Cardiac muscle cell (in vitro differentiated cells and primary cell): ENCODE results near the gene B4GALT6. TPM values are rescaled to one million over a fixed set of nuclear protein-coding genes. Genes with fewer than 3 reads are reported as not detected.

Source experiments
- DNase-seq, 2 donors: peaks; one replicate each; pipeline versions ENCODE4 v3.0.0 to v3.0.0-alpha.2; 2010 to 2017; ENCODE audit warnings: low read depth in 1 of 2, low spot score in 1 of 2
- H3K27ac ChIP-seq: fragments of 200-600 bp; sonication (generic); 2 replicates; pipeline ENCODE4 v1.5.1; 2016
- H3K27me3 ChIP-seq: fragments of 200-600 bp; sonication (generic); 2 replicates; pipeline ENCODE4 v1.6.0; 2016; ENCODE audit warnings: control low read depth
- H3K36me3 ChIP-seq: fragments of 200-600 bp; sonication (generic); 2 replicates; pipeline ENCODE4 v1.5.1; 2016; ENCODE audit warnings: control low read depth
- H3K4me1 ChIP-seq: fragments of 200-600 bp; sonication (generic); 2 replicates; pipeline ENCODE4 v1.8.1; 2017; ENCODE audit warnings: low read depth, mild to moderate bottlenecking, mixed run types
- H3K4me3 ChIP-seq: fragments of 200-600 bp; sonication (generic); 2 replicates; pipeline ENCODE4 v1.5.1; 2016; ENCODE audit warnings: mild to moderate bottlenecking
- H3K9me3 ChIP-seq: fragments of 200-600 bp; sonication (generic); 2 replicates; pipeline ENCODE4 v1.5.1; 2017; ENCODE audit warnings: low read depth, mild to moderate bottlenecking, control low read depth
- CTCF ChIP-seq: IDR thresholded peaks from 2 replicates; pipeline ENCODE4 v1.5.1; 2012; ENCODE audit warnings: low read depth, mild to moderate bottlenecking, low read length
- polyA plus RNA-seq: library from polyadenylated mRNA; unstranded; fragments of >200 nt; fragmentation: Nextera tagmentation; extraction: Ambion mirVana; gene quantifications from 2 replicates; pipeline ENCODE4 v1.2.1, GENCODE V29; 2016
- total RNA-seq: library from RNA; depleted of rRNA; stranded (reverse); fragments of >200 nt; gene quantifications from 2 replicates; pipeline ENCODE4 v1.2.3, GENCODE V29; 2016

The B4GALT6 gene
- total and polyA plus RNA-seq, 2 experiments from 2014 or later: 3.6 to 5.5 TPM

DNA sequence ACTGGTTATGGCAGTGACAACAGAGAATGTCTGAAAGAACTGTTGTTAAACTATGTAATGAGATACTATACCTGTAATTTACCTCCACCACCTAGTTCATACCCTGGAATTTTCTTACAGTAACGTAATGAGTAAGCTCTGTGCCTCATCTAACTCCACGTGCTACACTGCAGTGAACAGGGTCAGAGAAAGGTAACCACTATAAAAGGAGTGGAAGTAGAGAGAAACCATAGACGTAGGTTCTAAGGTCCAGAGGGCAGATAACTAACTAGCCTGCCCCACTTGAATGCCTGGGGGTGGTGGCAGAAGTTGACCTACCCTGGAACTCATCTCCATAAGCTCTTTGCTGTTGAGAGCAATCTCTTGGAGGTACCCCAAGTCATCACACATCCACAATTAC is 32.0 kb upstream of the B4GALT6 start:
- H3K4me3 ChIP-seq: no peak overlapping the region
- H3K36me3 ChIP-seq: no peaks in the 10 kb centered on the region
- H3K9me3 ChIP-seq: no peaks in the 10 kb centered on the region
- no peak for DNase-seq
- no peak for TF ChIP-seq CTCF
- no peak overlapping the region for H3K27ac ChIP-seq
- no peaks in the 10 kb centered on the region for H3K27me3 ChIP-seq
- no peaks in the 10 kb centered on the region for H3K4me1 ChIP-seq

DNA sequence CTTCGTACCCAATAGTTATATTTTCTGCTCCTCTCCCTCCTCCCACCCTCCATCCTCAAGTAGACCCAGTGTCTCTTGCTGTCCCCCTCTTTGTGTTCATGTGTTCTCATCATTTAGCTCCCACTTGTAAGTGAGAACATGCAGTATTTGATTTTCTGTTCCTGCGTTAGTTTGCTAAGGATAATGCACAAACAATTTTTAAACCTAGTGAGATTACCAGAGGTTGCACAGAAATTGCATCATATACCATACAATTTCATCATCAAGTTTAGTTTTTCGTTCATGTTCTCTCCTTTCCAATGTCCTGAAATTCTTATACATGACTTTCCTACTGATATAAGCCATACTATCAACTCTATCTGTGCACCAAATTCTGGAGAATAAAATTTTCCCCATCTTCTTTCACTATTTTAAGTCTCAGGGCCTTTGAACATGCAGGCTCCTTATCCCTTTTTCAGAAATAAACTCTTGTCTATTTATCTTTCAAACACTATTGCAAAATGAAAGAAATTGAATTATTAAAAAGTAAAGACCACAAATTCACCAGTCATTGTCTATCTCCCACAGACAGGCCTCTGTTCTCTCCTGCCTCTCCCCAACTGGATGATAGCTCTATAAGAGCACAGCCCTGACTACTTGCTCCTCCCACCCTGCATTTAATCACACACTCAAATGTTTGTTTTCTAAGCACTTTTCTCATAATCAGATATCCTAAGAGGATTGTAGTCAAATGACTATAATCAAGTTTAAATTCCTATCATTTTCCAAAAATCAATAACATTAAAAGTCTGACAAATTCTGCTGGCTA is 27.2 kb upstream of the B4GALT6 start:
- H3K27ac ChIP-seq: no peak overlapping the region
- H3K36me3 ChIP-seq: no peaks in the 10 kb centered on the region
- H3K27me3 ChIP-seq: no peaks in the 10 kb centered on the region
- H3K9me3 ChIP-seq: no peaks in the 10 kb centered on the region
- no peaks in the 10 kb centered on the region for H3K4me1 ChIP-seq
- DNase-seq: no peak
- no peak overlapping the region for H3K4me3 ChIP-seq
- no peak for TF ChIP-seq CTCF

- DNase-seq: no peak
- Histone ChIP-seq H3K4me3 (no peak overlapping the region), H3K9me3 (no peaks in the 10 kb centered on the region)
These were observed 26.4 kb upstream of the B4GALT6 start for GRCh38 chr18:31710826-31711225.

DNA sequence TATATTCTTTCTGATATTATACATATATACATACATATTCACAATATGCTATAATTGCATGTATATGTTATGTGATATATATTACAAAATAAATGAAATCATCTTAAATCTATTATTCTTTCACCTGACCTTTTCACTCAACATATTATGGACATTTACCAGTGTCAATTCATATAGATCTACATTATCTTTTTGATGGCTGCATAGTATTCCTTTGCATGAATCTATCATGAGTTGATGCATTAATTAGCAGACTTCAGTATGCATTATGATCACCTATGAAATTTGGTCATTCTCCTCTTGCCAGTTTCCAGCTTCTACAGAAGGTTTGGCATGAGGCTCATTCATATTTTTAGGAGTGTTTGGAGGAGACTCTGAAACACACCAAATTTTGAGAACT is 23.4 kb upstream of the B4GALT6 start:
- DNase-seq: no peak
- TF ChIP-seq CTCF: no peak
- Histone ChIP-seq H3K9me3 (no peaks in the 10 kb centered on the region), H3K27ac (no peak overlapping the region), H3K27me3 (no peaks in the 10 kb centered on the region), H3K4me1 (no peaks in the 10 kb centered on the region), H3K36me3 (no peaks in the 10 kb centered on the region), H3K4me3 (no peak overlapping the region)

More at GRCh38 chr18:31710826-31711225, 26.4 kb upstream of the B4GALT6 start:
- no peaks in the 10 kb centered on the region for H3K4me1 ChIP-seq
- no peaks in the 10 kb centered on the region for H3K36me3 ChIP-seq
- no peak for TF ChIP-seq CTCF
- H3K27me3 ChIP-seq: no peaks in the 10 kb centered on the region
- H3K27ac ChIP-seq: no peak overlapping the region

DNA sequence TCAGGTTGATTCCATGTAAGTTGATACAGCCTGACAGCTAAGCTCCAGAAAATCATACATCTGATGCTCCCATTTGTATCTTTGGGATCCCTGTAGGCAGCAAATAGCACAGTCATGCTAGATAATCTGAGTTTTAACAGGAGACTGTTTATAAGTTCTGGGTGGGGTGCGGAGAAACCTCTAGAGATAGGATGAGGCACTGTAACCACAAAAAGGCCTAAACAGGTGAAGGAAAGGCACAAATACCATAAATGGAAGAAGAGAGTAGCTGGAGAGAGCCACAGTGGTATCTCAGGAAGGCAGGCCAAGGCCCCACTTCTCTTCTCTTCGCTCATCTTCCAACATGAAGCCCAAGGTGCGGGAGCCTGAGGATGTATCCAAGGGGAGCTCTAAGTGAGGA is 18.1 kb upstream of the B4GALT6 start:
- no peak for DNase-seq
- no peaks in the 10 kb centered on the region for H3K27me3 ChIP-seq
- TF ChIP-seq CTCF: no peak
- H3K4me3 ChIP-seq: no peak overlapping the region
- no peaks in the 10 kb centered on the region for H3K36me3 ChIP-seq
- H3K9me3 ChIP-seq: no peaks in the 10 kb centered on the region
- H3K4me1 ChIP-seq: no peaks in the 10 kb centered on the region
- H3K27ac ChIP-seq: no peak overlapping the region
